ENCODE results near the gene CNTNAP2. TPM values are rescaled to one million over a fixed set of nuclear protein-coding genes. Genes with fewer than 3 reads are reported as not detected.

Gene CNTNAP2
- total and polyA plus RNA-seq, 2 donors from 2014 or later = 0.06 to 0.13 TPM

GRCh38 chr7:148367731-148368475 is 2251.3 kb downstream of the CNTNAP2 start:
- Histone ChIP-seq H3K4me1 (ENCODE audit: control insufficient read depth in 2 of 3, insufficient read depth in 2 of 3, low read depth in 1 of 3, low read length in 3 of 3) (no peaks in the 10 kb centered on the region), H3K27ac (ENCODE audit: low read depth in 2 of 2, low read length in 2 of 2) (no peak overlapping the region), H3K27me3 (ENCODE audit: control insufficient read depth, insufficient read depth, low read length) (no peaks in the 10 kb centered on the region), H3K9me3 (ENCODE audit: control insufficient read depth in 2 of 3, insufficient read depth in 1 of 3, low read length in 3 of 3) (no peaks in the 10 kb centered on the region), H3K9ac (ENCODE audit: low read length in 3 of 3) (no peak overlapping the region), H3K36me3 (ENCODE audit: control insufficient read depth in 2 of 3, insufficient read depth in 3 of 3, low read length in 3 of 3) (no peaks in the 10 kb centered on the region), H3K4me3 (ENCODE audit: low read length in 3 of 3) (no peak overlapping the region)
- intact Hi-C loops (cut with DNase I) = no loop called here
- TF ChIP-seq CTCF (IDR thresholded peaks at IDR 0.05; ENCODE audit: borderline replicate concordance, extremely low read depth, insufficient read depth) = no peak
- DNase-seq = no peak
- no peak for FAIRE-seq

DNA sequence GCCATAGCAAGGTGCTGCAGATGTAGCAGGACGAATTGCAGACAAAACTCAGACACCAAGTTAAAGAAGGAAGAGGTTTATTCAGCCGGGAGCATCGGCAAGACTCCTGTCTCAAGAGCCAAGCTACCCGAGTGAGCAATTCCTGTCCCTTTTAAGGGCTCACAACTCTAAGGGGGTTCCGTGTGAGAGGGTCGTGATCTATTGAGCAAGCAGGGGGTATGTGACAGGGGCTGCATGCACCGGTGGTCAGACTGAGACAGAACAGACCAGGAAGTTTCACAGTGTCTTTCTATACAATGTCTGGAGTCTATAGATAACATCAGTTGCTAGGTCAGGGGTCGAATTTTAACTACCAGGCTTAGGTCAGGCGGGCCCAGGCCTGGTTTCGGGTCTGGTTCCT is 2252.0 kb downstream of the CNTNAP2 start:
- Histone ChIP-seq H3K36me3 (ENCODE audit: control insufficient read depth in 2 of 3, insufficient read depth in 3 of 3, low read length in 3 of 3) (no peaks in the 10 kb centered on the region), H3K4me1 (ENCODE audit: control insufficient read depth in 2 of 3, insufficient read depth in 2 of 3, low read depth in 1 of 3, low read length in 3 of 3) (no peaks in the 10 kb centered on the region), H3K4me3 (ENCODE audit: low read length in 3 of 3) (no peak overlapping the region), H3K9me3 (ENCODE audit: control insufficient read depth in 2 of 3, insufficient read depth in 1 of 3, low read length in 3 of 3) (no peaks in the 10 kb centered on the region), H3K27me3 (ENCODE audit: control insufficient read depth, insufficient read depth, low read length) (no peaks in the 10 kb centered on the region), H3K27ac (ENCODE audit: low read depth in 2 of 2, low read length in 2 of 2) (no peak overlapping the region), H3K9ac (ENCODE audit: low read length in 3 of 3) (no peak overlapping the region)
- intact Hi-C loops (cut with DNase I) = no loop called here
- FAIRE-seq (no peak), DNase-seq (no peak)
- no peak for TF ChIP-seq CTCF (IDR thresholded peaks at IDR 0.05; ENCODE audit: borderline replicate concordance, extremely low read depth, insufficient read depth)

GRCh38 chr7:148371280-148371937 is 2254.8 kb downstream of the CNTNAP2 start:
- no peak for FAIRE-seq
- DNase-seq = no peak
- H3K9ac ChIP-seq (ENCODE audit: low read length in 3 of 3) = no peak overlapping the region
- no peak overlapping the region for H3K27ac ChIP-seq (ENCODE audit: low read depth in 2 of 2, low read length in 2 of 2)
- H3K4me1 ChIP-seq (ENCODE audit: control insufficient read depth in 2 of 3, insufficient read depth in 2 of 3, low read depth in 1 of 3, low read length in 3 of 3) = no peaks in the 10 kb centered on the region
- no peak for TF ChIP-seq CTCF (IDR thresholded peaks at IDR 0.05; ENCODE audit: borderline replicate concordance, extremely low read depth, insufficient read depth)
- no peaks in the 10 kb centered on the region for H3K9me3 ChIP-seq (ENCODE audit: control insufficient read depth in 2 of 3, insufficient read depth in 1 of 3, low read length in 3 of 3)
- H3K36me3 ChIP-seq (ENCODE audit: control insufficient read depth in 2 of 3, insufficient read depth in 3 of 3, low read length in 3 of 3) = no peaks in the 10 kb centered on the region
- H3K4me3 ChIP-seq (ENCODE audit: low read length in 3 of 3) = no peak overlapping the region
- intact Hi-C loops (cut with DNase I) = no loop called here
- no peaks in the 10 kb centered on the region for H3K27me3 ChIP-seq (ENCODE audit: control insufficient read depth, insufficient read depth, low read length)
